ENCODE results near the gene IL15RA.

The IL15RA gene

GRCh38 chr10:5959142-5959541 lies 18.2 kb downstream of the IL15RA start:
- TF ChIP-seq EZH2phosphoT487 (IDR thresholded peaks at IDR 0.05; ENCODE audit: borderline replicate concordance, low read length) (no peak), CTCF (IDR thresholded peaks at IDR 0.05; ENCODE audit: low read depth, low read length, poor library complexity, severe bottlenecking) (no peak)
- no peaks in the 10 kb centered on the region for H3K79me2 ChIP-seq (ENCODE audit: control insufficient read depth, low read length)
- H3K9me2 ChIP-seq (replicated peaks; ENCODE audit: control insufficient read depth, low read length), result no peaks in the 10 kb centered on the region
- no peak overlapping the region for H3K27ac ChIP-seq (ENCODE audit: low read depth, low read length)
- no peaks in the 10 kb centered on the region for H4K20me1 ChIP-seq (ENCODE audit: control insufficient read depth, insufficient read depth, low read depth, low read length)
- H3K4me1 ChIP-seq (ENCODE audit: control insufficient read depth, low read length), result no peaks in the 10 kb centered on the region
- no peak overlapping the region for H3K4me3 ChIP-seq (ENCODE audit: low read length)
- H3F3A ChIP-seq (ENCODE audit: control insufficient read depth, insufficient read depth), result no peaks in the 10 kb centered on the region
- no peaks in the 10 kb centered on the region for H3K9me3 ChIP-seq (ENCODE audit: control insufficient read depth, insufficient read depth, low read length)
- H3K36me3 ChIP-seq (ENCODE audit: control insufficient read depth, low read length), result no peaks in the 10 kb centered on the region
- no peak overlapping the region for H3K4me2 ChIP-seq (ENCODE audit: low read length)
- H3K27me3 ChIP-seq (ENCODE audit: control insufficient read depth, low read length), result peaks cover 3% of the 10 kb centered on the region; the same call in 1 of the 2 replicates

- no peak overlapping the region for H3K4me3 ChIP-seq (ENCODE audit: low read length)
- TF ChIP-seq CTCF (IDR thresholded peaks at IDR 0.05; ENCODE audit: low read depth, low read length, poor library complexity, severe bottlenecking), result no peak
- no peaks in the 10 kb centered on the region for H3K79me2 ChIP-seq (ENCODE audit: control insufficient read depth, low read length)
- H3K9me2 ChIP-seq (replicated peaks; ENCODE audit: control insufficient read depth, low read length), result no peaks in the 10 kb centered on the region
- no peak overlapping the region for H3K27ac ChIP-seq (ENCODE audit: low read depth, low read length)
- H4K20me1 ChIP-seq (ENCODE audit: control insufficient read depth, insufficient read depth, low read depth, low read length), result no peaks in the 10 kb centered on the region
- no peak overlapping the region for H3K4me2 ChIP-seq (ENCODE audit: low read length)
- no peaks in the 10 kb centered on the region for H3K4me1 ChIP-seq (ENCODE audit: control insufficient read depth, low read length)
- H3K27me3 ChIP-seq (ENCODE audit: control insufficient read depth, low read length), result peaks cover 3% of the 10 kb centered on the region; the same call in 1 of the 2 replicates
- H3K36me3 ChIP-seq (ENCODE audit: control insufficient read depth, low read length), result no peaks in the 10 kb centered on the region
- no peaks in the 10 kb centered on the region for H3F3A ChIP-seq (ENCODE audit: control insufficient read depth, insufficient read depth)
- no peaks in the 10 kb centered on the region for H3K9me3 ChIP-seq (ENCODE audit: control insufficient read depth, insufficient read depth, low read length)
Measured at GRCh38 chr10:5958675-5959074, 18.7 kb downstream of the IL15RA start.

- Histone ChIP-seq H3K4me3 (ENCODE audit: low read length) (no peak overlapping the region), H3K9me2 (replicated peaks; ENCODE audit: control insufficient read depth, low read length) (no peaks in the 10 kb centered on the region), H3K9me3 (ENCODE audit: control insufficient read depth, insufficient read depth, low read length) (no peaks in the 10 kb centered on the region), H4K20me1 (ENCODE audit: control insufficient read depth, insufficient read depth, low read depth, low read length) (no peaks in the 10 kb centered on the region), H3F3A (ENCODE audit: control insufficient read depth, insufficient read depth) (no peaks in the 10 kb centered on the region), H3K79me2 (ENCODE audit: control insufficient read depth, low read length) (no peaks in the 10 kb centered on the region), H3K4me1 (ENCODE audit: control insufficient read depth, low read length) (no peaks in the 10 kb centered on the region), H3K27ac (ENCODE audit: low read depth, low read length) (no peak overlapping the region), H3K27me3 (ENCODE audit: control insufficient read depth, low read length) (peaks cover 3% of the 10 kb centered on the region; the same call in 1 of the 2 replicates), H3K4me2 (ENCODE audit: low read length) (no peak overlapping the region), H3K36me3 (ENCODE audit: control insufficient read depth, low read length) (no peaks in the 10 kb centered on the region)
- TF ChIP-seq CTCF (IDR thresholded peaks at IDR 0.05; ENCODE audit: low read depth, low read length, poor library complexity, severe bottlenecking) (no peak), EZH2phosphoT487 (IDR thresholded peaks at IDR 0.05; ENCODE audit: borderline replicate concordance, low read length) (no peak)
Measured at GRCh38 chr10:5958077-5958476, 19.3 kb downstream of the IL15RA start.

Measured in DOHH2 (cell line).